Neural progenitor cell (in vitro differentiated cells): Measurements from ENCODE around the gene AGXT. TPM values are rescaled to one million over a fixed set of nuclear protein-coding genes. Genes with fewer than 3 reads are reported as not detected.

ENCODE experiments used
- DNase-seq: peaks from one replicate; pipeline ENCODE4 v3.0.0-alpha.2; 2016; ENCODE audit warnings: low spot score
- H2AFZ ChIP-seq: fragments of 200-600 bp; sonication (generic); replicated peaks from 2 replicates; pipeline ENCODE4 v1.6.1; 2016; ENCODE audit warnings: antibody characterized with exemption
- H3F3A ChIP-seq: fragments of 200-600 bp; sonication (generic); 2 replicates; pipeline ENCODE4 v1.6.1; 2016; ENCODE audit warnings: antibody characterized with exemption, low read depth
- H3K27ac ChIP-seq: fragments of 200-600 bp; sonication (generic); 2 replicates; pipeline ENCODE4 v1.5.1; 2016; ENCODE audit warnings: mild to moderate bottlenecking
- H3K27me3 ChIP-seq: fragments of 200-600 bp; sonication (generic); 2 replicates; pipeline ENCODE4 v1.6.1; 2016; ENCODE audit warnings: mild to moderate bottlenecking, moderate library complexity
- H3K36me3 ChIP-seq: fragments of 200-600 bp; sonication (generic); 2 replicates; pipeline ENCODE4 v1.5.1; 2016
- H3K4me1 ChIP-seq: fragments of 200-600 bp; sonication (generic); 2 replicates; pipeline ENCODE4 v1.6.1; 2016; ENCODE audit warnings: mixed run types
- H3K4me2 ChIP-seq: fragments of 200-600 bp; sonication (generic); 2 replicates; pipeline ENCODE4 v1.6.1; 2016
- H3K4me3 ChIP-seq: fragments of 200-600 bp; sonication (generic); 2 replicates; pipeline ENCODE4 v1.5.1; 2016
- H3K79me2 ChIP-seq: fragments of 200-600 bp; sonication (generic); 2 replicates; pipeline ENCODE4 v1.6.1; 2016; ENCODE audit warnings: low read depth
- H3K9ac ChIP-seq: fragments of 200-600 bp; sonication (generic); 2 replicates; pipeline ENCODE4 v1.6.1; 2016
- H3K9me3 ChIP-seq: fragments of 200-600 bp; sonication (generic); 2 replicates; pipeline ENCODE4 v1.5.1; 2016; ENCODE audit warnings: low read depth
- H4K20me1 ChIP-seq: fragments of 200-600 bp; sonication (generic); 2 replicates; pipeline ENCODE4 v1.6.1; 2016; ENCODE audit warnings: low read depth
- H3K27ac Mint-ChIP-seq: 3 replicates; pipeline ENCODE4 v1.8.0; 2021; ENCODE audit warnings: mixed read lengths
- H3K27me3 Mint-ChIP-seq: 2 replicates; pipeline ENCODE4 v1.8.0; 2022; ENCODE audit warnings: low read depth, mild to moderate bottlenecking, inconsistent platforms, moderate library complexity, mixed read lengths; ENCODE audit not compliant: insufficient read depth
- H3K36me3 Mint-ChIP-seq: 3 replicates; pipeline ENCODE4 v1.8.0; 2021; ENCODE audit warnings: mixed read lengths
- H3K4me1 Mint-ChIP-seq: 3 replicates; pipeline ENCODE4 v1.8.0; 2021; ENCODE audit warnings: mixed read lengths
- H3K4me3 Mint-ChIP-seq: 3 replicates; pipeline ENCODE4 v1.8.0; 2021; ENCODE audit warnings: mild to moderate bottlenecking, moderate library complexity, mixed read lengths
- H3K9me3 Mint-ChIP-seq: 3 replicates; pipeline ENCODE4 v1.8.0; 2020; ENCODE audit warnings: mixed read lengths
- EZH2 ChIP-seq: fragments of 200-600 bp; sonication (generic); IDR thresholded peaks from 2 replicates; pipeline ENCODE4 v1.6.1; 2017; ENCODE audit warnings: antibody characterized with exemption, mild to moderate bottlenecking, moderate library complexity
- EZH2phosphoT487 ChIP-seq: fragments of 200-600 bp; sonication (generic); IDR thresholded peaks from 2 replicates; pipeline ENCODE4 v1.6.1; 2017; ENCODE audit warnings: antibody characterized with exemption
- total RNA-seq: library from RNA; depleted of rRNA; stranded (reverse); fragments of >200 nt; gene quantifications from 2 replicates; pipeline ENCODE4 v1.2.3, GENCODE V29; 2015; ENCODE audit warnings: low replicate concordance
- TF ChIP-seq, protein P1 (sequence below): fragments of 200-600 bp; sonication (generic); IDR thresholded peaks from 2 replicates; pipeline ENCODE4 v1.5.1; 2017; ENCODE audit warnings: antibody characterized with exemption, mild to moderate bottlenecking

AGXT gene
- total RNA-seq, 1 donor from 2014 or later, result not detected

DNA sequence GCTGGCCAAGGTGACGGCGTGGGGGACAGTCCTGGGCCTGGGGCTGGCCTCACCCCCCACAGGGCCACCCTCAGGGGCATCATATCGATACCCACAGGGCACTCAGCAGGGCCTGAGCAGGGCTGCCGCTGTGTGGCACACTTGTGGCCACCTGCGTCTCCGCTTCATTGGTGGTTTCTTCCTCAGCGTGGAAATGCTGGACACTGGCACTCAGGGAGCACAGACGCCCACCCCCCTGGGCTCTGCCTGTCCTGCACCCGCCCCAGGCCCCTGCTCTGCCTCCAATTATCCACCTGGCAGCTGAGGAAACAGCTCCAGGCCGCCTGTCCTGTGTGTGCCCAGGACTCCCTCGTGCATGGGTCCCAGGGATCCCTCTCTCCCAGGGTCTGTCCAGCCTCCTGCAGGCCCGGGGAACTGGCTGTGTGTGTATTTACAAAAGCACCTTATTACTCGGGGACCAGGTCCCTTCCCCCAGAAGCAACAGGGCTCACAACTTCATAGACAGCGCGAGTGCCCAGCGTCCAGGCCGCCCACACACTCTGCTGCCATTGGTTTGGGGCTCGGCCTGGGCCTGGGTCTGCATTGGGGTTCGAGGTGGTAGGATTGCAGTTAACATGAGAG lies 50.6 kb downstream of the AGXT start:
- H3K27me3 Mint-ChIP-seq, result peaks cover 5% of the 10 kb centered on the region
- DNase-seq, result no peak
- H3K4me2 ChIP-seq, result no peak overlapping the region
- H3K36me3 ChIP-seq, result no peaks in the 10 kb centered on the region
- H3F3A ChIP-seq, result no peaks in the 10 kb centered on the region
- H3K9me3 ChIP-seq, result no peaks in the 10 kb centered on the region
- no peaks in the 10 kb centered on the region for H4K20me1 ChIP-seq
- H3K9ac ChIP-seq, result no peak overlapping the region
- no peak overlapping the region for H3K4me3 Mint-ChIP-seq
- no peaks in the 10 kb centered on the region for H3K9me3 Mint-ChIP-seq
- no peaks in the 10 kb centered on the region for H3K36me3 Mint-ChIP-seq
- H2AFZ ChIP-seq, result no peak overlapping the region
- peaks cover 12% of the 10 kb centered on the region for H3K4me1 ChIP-seq
- H3K27me3 ChIP-seq, result peaks cover 27% of the 10 kb centered on the region
- no peak overlapping the region for H3K4me3 ChIP-seq
- H3K79me2 ChIP-seq, result no peaks in the 10 kb centered on the region
- no peak for TF ChIP-seq EZH2phosphoT487
- TF ChIP-seq, protein P1, sequence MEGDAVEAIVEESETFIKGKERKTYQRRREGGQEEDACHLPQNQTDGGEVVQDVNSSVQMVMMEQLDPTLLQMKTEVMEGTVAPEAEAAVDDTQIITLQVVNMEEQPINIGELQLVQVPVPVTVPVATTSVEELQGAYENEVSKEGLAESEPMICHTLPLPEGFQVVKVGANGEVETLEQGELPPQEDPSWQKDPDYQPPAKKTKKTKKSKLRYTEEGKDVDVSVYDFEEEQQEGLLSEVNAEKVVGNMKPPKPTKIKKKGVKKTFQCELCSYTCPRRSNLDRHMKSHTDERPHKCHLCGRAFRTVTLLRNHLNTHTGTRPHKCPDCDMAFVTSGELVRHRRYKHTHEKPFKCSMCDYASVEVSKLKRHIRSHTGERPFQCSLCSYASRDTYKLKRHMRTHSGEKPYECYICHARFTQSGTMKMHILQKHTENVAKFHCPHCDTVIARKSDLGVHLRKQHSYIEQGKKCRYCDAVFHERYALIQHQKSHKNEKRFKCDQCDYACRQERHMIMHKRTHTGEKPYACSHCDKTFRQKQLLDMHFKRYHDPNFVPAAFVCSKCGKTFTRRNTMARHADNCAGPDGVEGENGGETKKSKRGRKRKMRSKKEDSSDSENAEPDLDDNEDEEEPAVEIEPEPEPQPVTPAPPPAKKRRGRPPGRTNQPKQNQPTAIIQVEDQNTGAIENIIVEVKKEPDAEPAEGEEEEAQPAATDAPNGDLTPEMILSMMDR, result no peak
- no peak for TF ChIP-seq EZH2
- no peak overlapping the region for H3K27ac Mint-ChIP-seq
- no peak overlapping the region for H3K27ac ChIP-seq
- H3K4me1 Mint-ChIP-seq, result no peaks in the 10 kb centered on the region

DNA sequence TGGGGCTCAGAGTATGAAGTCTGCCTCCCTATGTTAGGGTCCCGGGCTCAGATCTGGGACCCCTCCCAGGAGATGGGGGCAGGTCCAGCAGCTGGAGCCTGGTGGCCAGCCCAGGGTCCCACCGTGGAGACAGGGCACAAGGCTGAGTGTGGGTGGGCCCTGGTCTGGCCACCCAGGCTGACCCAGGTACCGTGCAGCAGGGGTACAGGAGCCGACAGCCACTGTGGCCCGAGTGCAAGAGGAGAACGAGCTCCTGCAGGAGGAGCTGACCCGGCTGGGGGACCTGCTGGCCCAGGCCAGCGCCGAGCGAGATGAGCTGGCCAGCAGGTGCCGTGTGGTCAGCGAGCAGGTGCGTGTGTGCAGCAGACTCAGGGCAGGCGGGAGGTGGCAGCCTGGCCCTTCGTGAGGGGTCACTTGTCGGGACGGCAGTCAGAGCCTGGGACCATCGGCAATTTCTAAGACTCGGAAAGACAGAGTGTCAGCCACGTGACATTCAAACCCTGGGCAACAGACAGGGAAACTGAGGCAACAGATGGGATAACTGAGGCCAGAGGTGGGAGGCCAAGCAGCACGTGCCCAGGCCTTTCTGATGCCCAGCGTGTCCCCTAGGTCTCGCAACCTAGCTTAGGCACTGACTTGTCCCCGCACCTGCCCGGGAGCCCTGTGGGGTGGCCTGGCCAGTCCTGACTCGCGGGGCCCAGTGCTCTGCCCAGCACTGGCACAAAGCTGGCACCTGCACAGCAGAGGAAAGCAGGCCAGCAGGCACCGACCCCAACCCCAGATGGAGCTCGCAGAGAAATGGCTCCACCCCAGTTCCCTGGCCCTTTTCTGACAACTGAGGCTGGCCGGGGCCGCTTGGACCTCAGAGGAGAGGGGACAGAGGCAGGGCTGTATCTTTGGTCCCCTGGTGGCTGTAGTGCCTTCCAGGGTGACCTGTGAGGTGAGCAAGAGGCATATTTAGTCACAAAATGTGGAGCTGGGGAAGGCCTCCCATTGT lies 51.5 kb downstream of the AGXT start:
- H3K27me3 Mint-ChIP-seq, result peaks cover 5% of the 10 kb centered on the region
- no peaks in the 10 kb centered on the region for H3K36me3 Mint-ChIP-seq
- Histone ChIP-seq H3K4me2 (no peak overlapping the region), H3F3A (no peaks in the 10 kb centered on the region), H3K4me1 (peaks cover 12% of the 10 kb centered on the region), H3K79me2 (no peaks in the 10 kb centered on the region), H3K27ac (no peak overlapping the region), H3K36me3 (no peaks in the 10 kb centered on the region), H2AFZ (no peak overlapping the region), H3K9me3 (no peaks in the 10 kb centered on the region), H3K27me3 (peaks cover 20% of the 10 kb centered on the region), H3K9ac (no peak overlapping the region), H3K4me3 (no peak overlapping the region), H4K20me1 (no peaks in the 10 kb centered on the region)
- H3K4me3 Mint-ChIP-seq, result no peak overlapping the region
- TF ChIP-seq, protein P1, result no peak
- TF ChIP-seq EZH2phosphoT487 (no peak), EZH2 (no peak)
- no peak for DNase-seq
- H3K4me1 Mint-ChIP-seq, result no peaks in the 10 kb centered on the region
- no peaks in the 10 kb centered on the region for H3K9me3 Mint-ChIP-seq
- H3K27ac Mint-ChIP-seq, result no peak overlapping the region

DNA sequence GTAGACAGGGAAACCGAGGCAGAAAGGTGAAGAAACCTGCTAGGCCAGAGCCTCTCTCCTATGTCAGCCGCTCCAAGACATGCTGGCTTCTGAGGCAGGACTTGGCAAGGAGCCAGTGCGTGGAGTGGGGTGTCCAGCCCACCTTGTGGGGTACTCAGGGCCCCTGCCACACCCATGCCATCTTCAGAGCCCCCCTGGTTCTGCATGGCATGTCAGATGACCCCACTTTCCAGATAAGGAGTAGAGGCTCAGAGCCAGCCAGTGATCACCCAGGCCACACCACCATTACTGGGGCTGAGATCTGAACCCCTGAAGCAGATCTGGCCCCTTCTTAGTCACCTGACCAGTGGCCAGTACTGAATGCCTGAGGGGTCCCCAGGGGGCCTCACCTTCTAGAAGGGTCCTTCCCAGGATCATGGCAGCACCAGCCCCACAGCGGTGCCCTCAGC lies 52.2 kb downstream of the AGXT start:
- Histone ChIP-seq H3F3A (no peaks in the 10 kb centered on the region), H3K36me3 (no peaks in the 10 kb centered on the region), H3K4me2 (no peak overlapping the region), H3K4me3 (no peak overlapping the region), H2AFZ (no peak overlapping the region), H3K4me1 (peaks cover 8% of the 10 kb centered on the region), H3K27ac (no peak overlapping the region), H3K9ac (no peak overlapping the region), H3K79me2 (no peaks in the 10 kb centered on the region), H3K27me3 (peaks cover 13% of the 10 kb centered on the region), H3K9me3 (no peaks in the 10 kb centered on the region), H4K20me1 (no peaks in the 10 kb centered on the region)
- no peak overlapping the region for H3K4me3 Mint-ChIP-seq
- peaks cover 5% of the 10 kb centered on the region for H3K27me3 Mint-ChIP-seq
- TF ChIP-seq, protein P1, result no peak
- TF ChIP-seq EZH2phosphoT487 (no peak), EZH2 (no peak)
- H3K36me3 Mint-ChIP-seq, result no peaks in the 10 kb centered on the region
- no peak for DNase-seq
- H3K4me1 Mint-ChIP-seq, result no peaks in the 10 kb centered on the region
- H3K27ac Mint-ChIP-seq, result no peak overlapping the region
- H3K9me3 Mint-ChIP-seq, result no peaks in the 10 kb centered on the region
